IgD-negative memory B cell (primary cell): ENCODE measurements around the gene HEPACAM. TPM values are rescaled to one million over a fixed set of nuclear protein-coding genes. Genes with fewer than 3 reads are reported as not detected.

ENCODE experiments used
- H3K27ac Mint-ChIP-seq, 3 donors: one replicate each; pipeline ENCODE4 v1.8.0; 2020 to 2022; ENCODE audit warnings: mild to moderate bottlenecking in 3 of 3, mixed read lengths in 3 of 3, moderate library complexity in 1 of 3
- H3K27me3 Mint-ChIP-seq: one replicate; pipeline ENCODE4 v1.8.0; 2021; ENCODE audit warnings: mixed read lengths
- H3K36me3 Mint-ChIP-seq: one replicate; pipeline ENCODE4 v1.8.0; 2020; ENCODE audit warnings: mild to moderate bottlenecking, mixed read lengths
- H3K4me1 Mint-ChIP-seq, 3 donors: one replicate each; pipeline ENCODE4 v1.8.0; 2020 to 2022; ENCODE audit warnings: mixed read lengths in 3 of 3, mild to moderate bottlenecking in 1 of 3
- H3K4me3 Mint-ChIP-seq, 4 donors: one replicate each; pipeline ENCODE4 v1.8.0; 2020 to 2022; ENCODE audit warnings: mild to moderate bottlenecking in 4 of 4, mixed read lengths in 4 of 4, moderate library complexity in 3 of 4
- H3K9me3 Mint-ChIP-seq, 3 donors: one replicate each; pipeline ENCODE4 v1.8.0; 2020 to 2021; ENCODE audit warnings: mixed read lengths in 3 of 3, mild to moderate bottlenecking in 1 of 3
- polyA plus RNA-seq: library from polyadenylated mRNA; unstranded; fragments of 300-500 nt; fragmentation: Illumina TruSeq; gene quantifications from one replicate; pipeline ENCODE4 v1.2.3, GENCODE V29; 2021

Gene HEPACAM
- polyA plus RNA-seq, 1 donor from 2014 or later: not detected

- no peaks in the 10 kb centered on the region for H3K9me3 Mint-ChIP-seq
- no peak overlapping the region for H3K4me3 Mint-ChIP-seq
- peaks cover 3% of the 10 kb centered on the region for H3K36me3 Mint-ChIP-seq
- peaks cover 1% of the 10 kb centered on the region for H3K27me3 Mint-ChIP-seq
- peaks cover 2 to 6% (median 6%) of the 10 kb centered on the region in 3 donors for H3K4me1 Mint-ChIP-seq
- no peak overlapping the region for H3K27ac Mint-ChIP-seq
Observed at GRCh38 chr11:124928942-124929665, 6.7 kb downstream of the HEPACAM start.

GRCh38 chr11:124923296-124923695 lies 12.6 kb downstream of the HEPACAM start:
- Mint-ChIP-seq H3K4me1 (peaks cover 0 to 4% (median 2%) of the 10 kb centered on the region in 3 donors), H3K27me3 (peaks cover 26% of the 10 kb centered on the region)

GRCh38 chr11:124922831-124923230 lies 13.0 kb downstream of the HEPACAM start:
- H3K4me3 Mint-ChIP-seq: no peak overlapping the region
- H3K4me1 Mint-ChIP-seq: peaks cover 0 to 4% (median 2%) of the 10 kb centered on the region in 3 donors
- H3K9me3 Mint-ChIP-seq: peaks cover 0 to 2% (median 0%) of the 10 kb centered on the region in 3 donors
- H3K27me3 Mint-ChIP-seq: peaks cover 27% of the 10 kb centered on the region
- no peaks in the 10 kb centered on the region for H3K36me3 Mint-ChIP-seq
- peak overlapping the region in 1 of 3 donors; percentile 64 for H3K27ac Mint-ChIP-seq

More at GRCh38 chr11:124923296-124923695, 12.6 kb downstream of the HEPACAM start:
- H3K9me3 Mint-ChIP-seq: peaks cover 0 to 2% (median 0%) of the 10 kb centered on the region in 3 donors
- H3K27ac Mint-ChIP-seq: peak overlapping the region in 1 of 3 donors; percentile 64
- no peak overlapping the region for H3K4me3 Mint-ChIP-seq
- no peaks in the 10 kb centered on the region for H3K36me3 Mint-ChIP-seq

GRCh38 chr11:124920870-124921609 lies 14.8 kb downstream of the HEPACAM start:
- Mint-ChIP-seq H3K27me3 (peaks cover 27% of the 10 kb centered on the region), H3K9me3 (peaks cover 0 to 2% (median 0%) of the 10 kb centered on the region in 3 donors), H3K4me3 (peak overlapping the region; percentile 73 to 87 (median 76)), H3K4me1 (peaks cover 0 to 4% (median 2%) of the 10 kb centered on the region in 3 donors), H3K27ac (no peak overlapping the region), H3K36me3 (no peaks in the 10 kb centered on the region)

GRCh38 chr11:124920356-124920755 lies 15.5 kb downstream of the HEPACAM start:
- Mint-ChIP-seq H3K4me3 (peak overlapping the region in 3 of 4 donors; percentile 73 to 87 (median 77)), H3K4me1 (peaks cover 0 to 4% (median 2%) of the 10 kb centered on the region in 3 donors), H3K9me3 (peaks cover 0 to 2% (median 0%) of the 10 kb centered on the region in 3 donors)

GRCh38 chr11:124919898-124920297 lies 15.9 kb downstream of the HEPACAM start:
- peak overlapping the region in 1 of 4 donors; percentile 14 for H3K4me3 Mint-ChIP-seq

More at GRCh38 chr11:124920356-124920755, 15.5 kb downstream of the HEPACAM start:
- Mint-ChIP-seq H3K27me3 (peaks cover 33% of the 10 kb centered on the region), H3K36me3 (no peaks in the 10 kb centered on the region), H3K27ac (no peak overlapping the region)

GRCh38 chr11:124918950-124919349 lies 16.9 kb downstream of the HEPACAM start, which contains the start of gene HEPN1:
HEPN1 (plus strand) TSS chr11:124919250.
- peaks cover 0 to 4% (median 2%) of the 10 kb centered on the region in 3 donors for H3K4me1 Mint-ChIP-seq
- H3K9me3 Mint-ChIP-seq: peaks cover 0 to 2% (median 0%) of the 10 kb centered on the region in 3 donors
- no peaks in the 10 kb centered on the region for H3K36me3 Mint-ChIP-seq
- H3K27ac Mint-ChIP-seq: no peak within 1 kb of the TSS
- H3K4me3 Mint-ChIP-seq: peak within 1 kb of the TSS in 2 of 4 donors; percentile 13 to 14
- peaks cover 33% of the 10 kb centered on the region for H3K27me3 Mint-ChIP-seq

More at GRCh38 chr11:124919898-124920297, 15.9 kb downstream of the HEPACAM start:
- H3K9me3 Mint-ChIP-seq: peaks cover 0 to 2% (median 0%) of the 10 kb centered on the region in 3 donors
- no peaks in the 10 kb centered on the region for H3K36me3 Mint-ChIP-seq
- peaks cover 33% of the 10 kb centered on the region for H3K27me3 Mint-ChIP-seq
- H3K4me1 Mint-ChIP-seq: peaks cover 0 to 4% (median 2%) of the 10 kb centered on the region in 3 donors
- no peak overlapping the region for H3K27ac Mint-ChIP-seq

- Mint-ChIP-seq H3K9me3 (peaks cover 0 to 3% (median 0%) of the 10 kb centered on the region in 3 donors), H3K4me3 (peak overlapping the region in 1 of 4 donors; percentile 40), H3K27ac (no peak overlapping the region), H3K36me3 (no peaks in the 10 kb centered on the region), H3K27me3 (peaks cover 27% of the 10 kb centered on the region), H3K4me1 (peaks cover 0 to 4% (median 2%) of the 10 kb centered on the region in 3 donors)
Observed at GRCh38 chr11:124917115-124917637, 18.7 kb downstream of the HEPACAM start.

GRCh38 chr11:124916370-124916710 lies 19.5 kb downstream of the HEPACAM start:
- peaks cover 24% of the 10 kb centered on the region for H3K27me3 Mint-ChIP-seq
- H3K9me3 Mint-ChIP-seq: peaks cover 3 to 7% (median 6%) of the 10 kb centered on the region in 3 donors
- H3K4me1 Mint-ChIP-seq: peaks cover 0 to 4% (median 2%) of the 10 kb centered on the region in 3 donors
- H3K4me3 Mint-ChIP-seq: no peak overlapping the region
- no peak overlapping the region for H3K27ac Mint-ChIP-seq
- no peaks in the 10 kb centered on the region for H3K36me3 Mint-ChIP-seq

GRCh38 chr11:124915541-124916369 lies 20.1 kb downstream of the HEPACAM start:
- Mint-ChIP-seq H3K27ac (no peak overlapping the region), H3K9me3 (peaks cover 4 to 7% (median 5%) of the 10 kb centered on the region in 3 donors), H3K27me3 (peaks cover 24% of the 10 kb centered on the region), H3K36me3 (no peaks in the 10 kb centered on the region), H3K4me1 (peaks cover 0 to 2% (median 2%) of the 10 kb centered on the region in 3 donors), H3K4me3 (no peak overlapping the region)

GRCh38 chr11:124902616-124903015 lies 33.2 kb downstream of the HEPACAM start:
- no peak overlapping the region for H3K27ac Mint-ChIP-seq
- H3K27me3 Mint-ChIP-seq: peaks cover 19% of the 10 kb centered on the region
- H3K9me3 Mint-ChIP-seq: no peaks in the 10 kb centered on the region
- peaks cover 0 to 2% (median 0%) of the 10 kb centered on the region in 3 donors for H3K4me1 Mint-ChIP-seq
- no peak overlapping the region for H3K4me3 Mint-ChIP-seq
- H3K36me3 Mint-ChIP-seq: no peaks in the 10 kb centered on the region

GRCh38 chr11:124900464-124900863 lies 35.4 kb downstream of the HEPACAM start:
- H3K4me1 Mint-ChIP-seq: peaks cover 0 to 4% (median 0%) of the 10 kb centered on the region in 3 donors
- peaks cover 28% of the 10 kb centered on the region for H3K27me3 Mint-ChIP-seq

GRCh38 chr11:124899383-124900145 lies 36.3 kb downstream of the HEPACAM start:
- Mint-ChIP-seq H3K36me3 (peaks cover 2% of the 10 kb centered on the region), H3K4me1 (peaks cover 0 to 4% (median 0%) of the 10 kb centered on the region in 3 donors)

More at GRCh38 chr11:124900464-124900863, 35.4 kb downstream of the HEPACAM start:
- H3K9me3 Mint-ChIP-seq: no peaks in the 10 kb centered on the region
- H3K4me3 Mint-ChIP-seq: no peak overlapping the region
- peaks cover 2% of the 10 kb centered on the region for H3K36me3 Mint-ChIP-seq
- H3K27ac Mint-ChIP-seq: no peak overlapping the region

More at GRCh38 chr11:124899383-124900145, 36.3 kb downstream of the HEPACAM start:
- no peak overlapping the region for H3K27ac Mint-ChIP-seq
- peaks cover 27% of the 10 kb centered on the region for H3K27me3 Mint-ChIP-seq
- H3K9me3 Mint-ChIP-seq: no peaks in the 10 kb centered on the region
- H3K4me3 Mint-ChIP-seq: no peak overlapping the region
